HepG2 (cell line): ENCODE results near the gene MOBP. TPM values are rescaled to one million over a fixed set of nuclear protein-coding genes. Genes with fewer than 3 reads are reported as not detected.

Experiments used
- GATA4 ChIP-seq: sonication (generic); IDR thresholded peaks from 2 replicates; pipeline ENCODE4 v1.6.1; 2016; ENCODE audit warnings: antibody characterized with exemption, low read depth, borderline replicate concordance
- polyA plus RNA-seq, 8 experiments: library from polyadenylated mRNA; depleted of rRNA in 3 of 8; stranded (reverse) in 7 of 8; unstranded in 1 of 8; fragments of >200 nt; fragmentation: Illumina TruSeq in 4 of 8; extraction: Trizol in 4 of 8; gene quantifications; 2 replicates each; pipeline versions ENCODE4 v1.2.1 to v1.2.3, GENCODE V29; 2011 to 2016; ENCODE audit warnings: low read depth in 4 of 8, missing spikeins in 1 of 8, mixed read lengths in 1 of 8; ENCODE audit not compliant: insufficient read depth in 1 of 8
- total RNA-seq, 5 experiments: library from RNA; depleted of rRNA; stranded (reverse); fragments of >200 nt; fragmentation: Illumina TruSeq; extraction: Trizol; gene quantifications; 2 replicates each; pipeline ENCODE4 v1.2.3, GENCODE V29; 2016; ENCODE audit warnings: low read depth in 1 of 5
- TF ChIP-seq, protein P1 (sequence below): sonication (generic); formaldehyde crosslinking; IDR thresholded peaks from 2 replicates; pipeline ENCODE4 v1.5.0; 2020; ENCODE audit warnings: mild to moderate bottlenecking, missing genetic modification reagents, borderline replicate concordance
- TF ChIP-seq, protein P2 (sequence below), 2 experiments: sonication (generic) in 1 of 2; formaldehyde crosslinking in 1 of 2; IDR thresholded peaks; 2 replicates each; pipeline versions ENCODE4 v1.6.1 to v1.9.0; 2014 to 2022; ENCODE audit warnings: antibody characterized with exemption in 1 of 2, borderline replicate concordance in 1 of 2, inconsistent platforms in 1 of 2, low read depth in 1 of 2, missing genetic modification reagents in 1 of 2

The MOBP gene
- total and polyA plus RNA-seq, 2 of the 13 experiments (the other 11 are each of a cell fraction or from before 2014, with no cell fraction given) = not detected

DNA sequence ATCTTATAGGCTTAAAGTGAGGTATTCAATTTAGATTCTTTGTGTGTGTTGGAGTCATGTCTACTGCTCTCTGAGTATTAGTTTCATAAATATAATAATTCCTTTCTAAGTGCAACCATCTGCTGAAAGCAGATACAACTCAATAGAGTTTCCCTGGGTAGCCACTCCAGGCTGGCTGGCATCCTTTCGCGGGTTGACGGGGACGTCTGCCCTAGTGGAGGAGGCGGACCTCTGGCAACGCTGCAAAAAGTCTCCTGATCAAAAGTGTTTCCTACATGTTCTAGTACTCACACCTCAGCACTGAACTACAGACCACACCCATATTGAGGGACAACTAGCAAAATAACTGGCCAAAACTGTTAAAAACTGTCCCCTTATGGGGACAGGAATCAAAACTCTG lies 2.5 kb downstream of the MOBP start (continued):
- TF ChIP-seq, protein P1, sequence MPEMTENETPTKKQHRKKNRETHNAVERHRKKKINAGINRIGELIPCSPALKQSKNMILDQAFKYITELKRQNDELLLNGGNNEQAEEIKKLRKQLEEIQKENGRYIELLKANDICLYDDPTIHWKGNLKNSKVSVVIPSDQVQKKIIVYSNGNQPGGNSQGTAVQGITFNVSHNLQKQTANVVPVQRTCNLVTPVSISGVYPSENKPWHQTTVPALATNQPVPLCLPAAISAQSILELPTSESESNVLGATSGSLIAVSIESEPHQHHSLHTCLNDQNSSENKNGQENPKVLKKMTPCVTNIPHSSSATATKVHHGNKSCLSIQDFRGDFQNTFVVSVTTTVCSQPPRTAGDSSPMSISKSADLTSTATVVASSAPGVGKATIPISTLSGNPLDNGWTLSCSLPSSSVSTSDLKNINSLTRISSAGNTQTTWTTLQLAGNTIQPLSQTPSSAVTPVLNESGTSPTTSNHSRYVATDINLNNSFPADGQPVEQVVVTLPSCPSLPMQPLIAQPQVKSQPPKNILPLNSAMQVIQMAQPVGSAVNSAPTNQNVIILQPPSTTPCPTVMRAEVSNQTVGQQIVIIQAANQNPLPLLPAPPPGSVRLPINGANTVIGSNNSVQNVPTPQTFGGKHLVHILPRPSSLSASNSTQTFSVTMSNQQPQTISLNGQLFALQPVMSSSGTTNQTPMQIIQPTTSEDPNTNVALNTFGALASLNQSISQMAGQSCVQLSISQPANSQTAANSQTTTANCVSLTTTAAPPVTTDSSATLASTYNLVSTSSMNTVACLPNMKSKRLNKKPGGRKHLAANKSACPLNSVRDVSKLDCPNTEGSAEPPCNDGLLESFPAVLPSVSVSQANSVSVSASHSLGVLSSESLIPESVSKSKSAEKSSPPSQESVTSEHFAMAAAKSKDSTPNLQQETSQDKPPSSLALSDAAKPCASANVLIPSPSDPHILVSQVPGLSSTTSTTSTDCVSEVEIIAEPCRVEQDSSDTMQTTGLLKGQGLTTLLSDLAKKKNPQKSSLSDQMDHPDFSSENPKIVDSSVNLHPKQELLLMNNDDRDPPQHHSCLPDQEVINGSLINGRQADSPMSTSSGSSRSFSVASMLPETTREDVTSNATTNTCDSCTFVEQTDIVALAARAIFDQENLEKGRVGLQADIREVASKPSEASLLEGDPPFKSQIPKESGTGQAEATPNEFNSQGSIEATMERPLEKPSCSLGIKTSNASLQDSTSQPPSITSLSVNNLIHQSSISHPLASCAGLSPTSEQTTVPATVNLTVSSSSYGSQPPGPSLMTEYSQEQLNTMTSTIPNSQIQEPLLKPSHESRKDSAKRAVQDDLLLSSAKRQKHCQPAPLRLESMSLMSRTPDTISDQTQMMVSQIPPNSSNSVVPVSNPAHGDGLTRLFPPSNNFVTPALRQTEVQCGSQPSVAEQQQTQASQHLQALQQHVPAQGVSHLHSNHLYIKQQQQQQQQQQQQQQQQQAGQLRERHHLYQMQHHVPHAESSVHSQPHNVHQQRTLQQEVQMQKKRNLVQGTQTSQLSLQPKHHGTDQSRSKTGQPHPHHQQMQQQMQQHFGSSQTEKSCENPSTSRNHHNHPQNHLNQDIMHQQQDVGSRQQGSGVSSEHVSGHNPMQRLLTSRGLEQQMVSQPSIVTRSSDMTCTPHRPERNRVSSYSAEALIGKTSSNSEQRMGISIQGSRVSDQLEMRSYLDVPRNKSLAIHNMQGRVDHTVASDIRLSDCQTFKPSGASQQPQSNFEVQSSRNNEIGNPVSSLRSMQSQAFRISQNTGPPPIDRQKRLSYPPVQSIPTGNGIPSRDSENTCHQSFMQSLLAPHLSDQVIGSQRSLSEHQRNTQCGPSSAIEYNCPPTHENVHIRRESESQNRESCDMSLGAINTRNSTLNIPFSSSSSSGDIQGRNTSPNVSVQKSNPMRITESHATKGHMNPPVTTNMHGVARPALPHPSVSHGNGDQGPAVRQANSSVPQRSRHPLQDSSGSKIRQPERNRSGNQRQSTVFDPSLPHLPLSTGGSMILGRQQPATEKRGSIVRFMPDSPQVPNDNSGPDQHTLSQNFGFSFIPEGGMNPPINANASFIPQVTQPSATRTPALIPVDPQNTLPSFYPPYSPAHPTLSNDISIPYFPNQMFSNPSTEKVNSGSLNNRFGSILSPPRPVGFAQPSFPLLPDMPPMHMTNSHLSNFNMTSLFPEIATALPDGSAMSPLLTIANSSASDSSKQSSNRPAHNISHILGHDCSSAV (CRISPR knock-in tag) = no peak
- TF ChIP-seq, protein P2, sequence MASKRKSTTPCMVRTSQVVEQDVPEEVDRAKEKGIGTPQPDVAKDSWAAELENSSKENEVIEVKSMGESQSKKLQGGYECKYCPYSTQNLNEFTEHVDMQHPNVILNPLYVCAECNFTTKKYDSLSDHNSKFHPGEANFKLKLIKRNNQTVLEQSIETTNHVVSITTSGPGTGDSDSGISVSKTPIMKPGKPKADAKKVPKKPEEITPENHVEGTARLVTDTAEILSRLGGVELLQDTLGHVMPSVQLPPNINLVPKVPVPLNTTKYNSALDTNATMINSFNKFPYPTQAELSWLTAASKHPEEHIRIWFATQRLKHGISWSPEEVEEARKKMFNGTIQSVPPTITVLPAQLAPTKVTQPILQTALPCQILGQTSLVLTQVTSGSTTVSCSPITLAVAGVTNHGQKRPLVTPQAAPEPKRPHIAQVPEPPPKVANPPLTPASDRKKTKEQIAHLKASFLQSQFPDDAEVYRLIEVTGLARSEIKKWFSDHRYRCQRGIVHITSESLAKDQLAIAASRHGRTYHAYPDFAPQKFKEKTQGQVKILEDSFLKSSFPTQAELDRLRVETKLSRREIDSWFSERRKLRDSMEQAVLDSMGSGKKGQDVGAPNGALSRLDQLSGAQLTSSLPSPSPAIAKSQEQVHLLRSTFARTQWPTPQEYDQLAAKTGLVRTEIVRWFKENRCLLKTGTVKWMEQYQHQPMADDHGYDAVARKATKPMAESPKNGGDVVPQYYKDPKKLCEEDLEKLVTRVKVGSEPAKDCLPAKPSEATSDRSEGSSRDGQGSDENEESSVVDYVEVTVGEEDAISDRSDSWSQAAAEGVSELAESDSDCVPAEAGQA (IDR thresholded peaks at IDR 0.05; ENCODE audit: low read depth) = no peak
- TF ChIP-seq, protein P2 (CRISPR knock-in tag; IDR thresholded peaks at IDR 0.05; ENCODE audit: borderline replicate concordance) = no peak
- no peak for TF ChIP-seq GATA4
- TF ChIP-seq, all 625 proteins: peak for 0
